IMR-90 (cell line): Measurements from ENCODE around the gene MYOZ3. TPM values are rescaled to one million over a fixed set of nuclear protein-coding genes. Genes with fewer than 3 reads are reported as not detected.
A peak's percentile ranks its signal among the peaks of the same experiment; 100 is the strongest.

Experiments used
- ATAC-seq: fragments of 200-7000 bp; cut with Tn5 transposase; 2 replicates; pipeline ENCODE4 v1.9.1; 2020; ENCODE audit warnings: low read depth, mild to moderate bottlenecking, moderate library complexity
- BruUV-seq: library from RNA; stranded (reverse); fragments of 400-500 nt; replicated peaks from 2 replicates; lab custom pipeline; 2021; lab: Mats Ljungman, UMichigan
- CTCF ChIA-PET: fragments of 300-600 bp; formaldehyde crosslinking; extraction: SDS; loops from one replicate; lab custom pipeline; 2021; ENCODE audit warnings: antibody characterized with exemption; lab: Yijun Ruan, JAX
- POLR2A ChIA-PET: fragments of 300-600 bp; sonication (Branson Sonifier 250); formaldehyde crosslinking; loops from one replicate; lab custom pipeline; 2022; ENCODE audit warnings: antibody characterized with exemption; ENCODE audit not compliant: unreplicated experiment; lab: Charles Lee
- DNase-seq: peaks from one replicate; pipeline ENCODE4 v3.0.0; 2013
- H2AFZ ChIP-seq: replicated peaks from 2 replicates; pipeline ENCODE3; 2013; ENCODE audit warnings: low read length, mild to moderate bottlenecking; ENCODE audit not compliant: poor library complexity
- H2AK5ac ChIP-seq: 2 replicates; pipeline ENCODE4 v1.6.1; 2013; ENCODE audit warnings: low read depth, low read length, inconsistent platforms
- H2AK9ac ChIP-seq: replicated peaks from 2 replicates; pipeline ENCODE3; 2013; ENCODE audit warnings: mild to moderate bottlenecking, low read depth, low read length, moderate library complexity; ENCODE audit not compliant: poor library complexity
- H2BK120ac ChIP-seq: 2 replicates; pipeline ENCODE4 v1.6.1; 2013; ENCODE audit warnings: low read depth, low read length, inconsistent platforms
- H2BK15ac ChIP-seq: 3 replicates; pipeline ENCODE4 v1.6.1; 2013; ENCODE audit warnings: low read depth, low read length, inconsistent platforms
- H2BK20ac ChIP-seq: 2 replicates; pipeline ENCODE4 v1.6.1; 2013; ENCODE audit warnings: low read depth, mild to moderate bottlenecking, inconsistent platforms, low read length, moderate library complexity
- H2BK5ac ChIP-seq: 2 replicates; pipeline ENCODE4 v1.6.1; 2013; ENCODE audit warnings: mild to moderate bottlenecking, low read depth, low read length, inconsistent platforms; ENCODE audit not compliant: poor library complexity, severe bottlenecking
- H3K14ac ChIP-seq: replicated peaks from 2 replicates; pipeline ENCODE4 v1.6.1; 2013; ENCODE audit warnings: low read depth, low read length, inconsistent platforms
- H3K18ac ChIP-seq: 2 replicates; pipeline ENCODE4 v1.6.1; 2013; ENCODE audit warnings: low read depth, low read length, control low read depth
- H3K23ac ChIP-seq: 2 replicates; pipeline ENCODE4 v1.6.1; 2013; ENCODE audit warnings: low read depth, low read length, inconsistent platforms
- H3K27ac ChIP-seq: 2 replicates; pipeline ENCODE4 v1.5.1; 2013; ENCODE audit warnings: mild to moderate bottlenecking, control low read depth, low read length; ENCODE audit not compliant: insufficient read depth
- H3K27me3 ChIP-seq: 2 replicates; pipeline ENCODE4 v1.6.1; 2013; ENCODE audit warnings: low read length; ENCODE audit not compliant: control insufficient read depth, insufficient read depth
- H3K36me3 ChIP-seq: 2 replicates; pipeline ENCODE4 v1.6.1; 2013; ENCODE audit warnings: low read length, mixed read lengths; ENCODE audit not compliant: control insufficient read depth, insufficient read depth
- H3K4ac ChIP-seq: 2 replicates; pipeline ENCODE4 v1.6.1; 2013; ENCODE audit warnings: low read depth, low read length, inconsistent platforms
- H3K4me1 ChIP-seq: 2 replicates; pipeline ENCODE4 v1.6.1; 2013; ENCODE audit warnings: low read length, mixed read lengths; ENCODE audit not compliant: control insufficient read depth, insufficient read depth
- H3K4me2 ChIP-seq: 2 replicates; pipeline ENCODE4 v1.6.1; 2013; ENCODE audit warnings: low read depth, mild to moderate bottlenecking, control low read depth, low read length, moderate library complexity
- H3K4me3 ChIP-seq: 2 replicates; pipeline ENCODE4 v1.5.1; 2013; ENCODE audit warnings: low read depth, mild to moderate bottlenecking, control low read depth, low read length, moderate library complexity; ENCODE audit not compliant: insufficient read depth
- H3K56ac ChIP-seq: 2 replicates; pipeline ENCODE4 v1.6.1; 2013; ENCODE audit warnings: low read length, inconsistent platforms; ENCODE audit not compliant: insufficient read depth; ENCODE audit errors: extremely low read depth
- H3K79me1 ChIP-seq, 2 experiments: 2 replicates each; pipeline ENCODE4 v1.6.1; 2013; ENCODE audit warnings: low read length in 2 of 2, inconsistent platforms in 1 of 2, low read depth in 1 of 2
- H3K9ac ChIP-seq: 2 replicates; pipeline ENCODE4 v1.6.1; 2013; ENCODE audit warnings: low read depth, low read length, control low read depth
- H3K9me1 ChIP-seq: 2 replicates; pipeline ENCODE4 v1.6.1; 2013; ENCODE audit warnings: low read length, inconsistent platforms; ENCODE audit not compliant: insufficient read depth
- H3K9me3 ChIP-seq: 2 replicates; pipeline ENCODE4 v1.6.1; 2013; ENCODE audit warnings: low read length; ENCODE audit not compliant: control insufficient read depth, insufficient read depth
- H4K20me1 ChIP-seq: 2 replicates; pipeline ENCODE4 v1.6.1; 2013; ENCODE audit warnings: low read length, inconsistent platforms; ENCODE audit not compliant: insufficient read depth
- H4K5ac ChIP-seq: 2 replicates; pipeline ENCODE4 v1.6.1; 2013; ENCODE audit warnings: mild to moderate bottlenecking, low read depth, low read length, control low read depth
- H4K8ac ChIP-seq, 2 experiments: 2 replicates each; pipeline ENCODE4 v1.6.1; 2013; ENCODE audit warnings: low read depth in 2 of 2, low read length in 2 of 2, control low read depth in 1 of 2, inconsistent platforms in 1 of 2
- H4K91ac ChIP-seq: 2 replicates; pipeline ENCODE4 v1.6.1; 2013; ENCODE audit warnings: low read depth, low read length, inconsistent platforms; ENCODE audit not compliant: insufficient read depth
- BHLHE40 ChIP-seq: fragments of 150-350 bp; IDR thresholded peaks from 2 replicates; pipeline ENCODE4 v1.6.1; 2016; ENCODE audit warnings: mild to moderate bottlenecking, low read depth, low read length
- CEBPB ChIP-seq: IDR thresholded peaks from 2 replicates; pipeline ENCODE4 v1.6.1; 2012; ENCODE audit warnings: low read depth, low read length, improper control_type of control experiment
- CHD1 ChIP-seq: IDR thresholded peaks from 2 replicates; pipeline ENCODE4 v1.6.1; 2012; ENCODE audit warnings: low read depth, low read length, improper control_type of control experiment
- CTCF ChIP-seq: conservative IDR thresholded peaks from 2 replicates; pipeline ENCODE4 v1.5.1; 2012; ENCODE audit warnings: mild to moderate bottlenecking, low read depth, low read length, improper control_type of control experiment
- ELK1 ChIP-seq: fragments of 150-350 bp; IDR thresholded peaks from 2 replicates; pipeline ENCODE4 v1.6.1; 2016; ENCODE audit warnings: low read depth, mild to moderate bottlenecking, low read length, moderate library complexity, borderline replicate concordance
- MAFK ChIP-seq: IDR thresholded peaks from 2 replicates; pipeline ENCODE4 v1.6.1; 2012; ENCODE audit warnings: low read depth, low read length, improper control_type of control experiment
- MAZ ChIP-seq: IDR thresholded peaks from 2 replicates; pipeline ENCODE4 v1.6.1; 2012; ENCODE audit warnings: low read depth, mild to moderate bottlenecking, low read length, improper control_type of control experiment, moderate library complexity, borderline replicate concordance
- NFE2L2 ChIP-seq: fragments of 150-350 bp; IDR thresholded peaks from 2 replicates; pipeline ENCODE4 v1.6.1; 2016; ENCODE audit warnings: low read depth, mild to moderate bottlenecking, low read length
- RAD21 ChIP-seq: IDR thresholded peaks from 2 replicates; pipeline ENCODE4 v1.6.1; 2012; ENCODE audit warnings: low read length, improper control_type of control experiment
- RCOR1 ChIP-seq: IDR thresholded peaks from 2 replicates; pipeline ENCODE4 v1.6.1; 2012; ENCODE audit warnings: mild to moderate bottlenecking, low read length, improper control_type of control experiment; ENCODE audit not compliant: insufficient replicate concordance
- RFX5 ChIP-seq: IDR thresholded peaks from 2 replicates; pipeline ENCODE4 v1.8.0; 2012; ENCODE audit warnings: low read depth, mild to moderate bottlenecking, low read length, moderate library complexity
- SMC3 ChIP-seq: fragments of 150-350 bp; IDR thresholded peaks from 2 replicates; pipeline ENCODE4 v1.6.1; 2016; ENCODE audit warnings: low read depth, mild to moderate bottlenecking, antibody characterized with exemption, low read length, moderate library complexity
- USF2 ChIP-seq: fragments of 150-350 bp; IDR thresholded peaks from 2 replicates; pipeline ENCODE4 v1.6.1; 2017; ENCODE audit warnings: mild to moderate bottlenecking, antibody characterized with exemption, low read length, low read depth
- WGBS, 2 experiments: methylation state at CpG; one replicate each; pipeline versions ENCODE4 v1.1.5 to v1.1.7; 2013; ENCODE audit warnings: missing lambda C conversion rate in 2 of 2; ENCODE audit not compliant: insufficient read length in 1 of 2; ENCODE audit errors: extremely low coverage in 2 of 2; 5-methylcytosine and 5-hydroxymethylcytosine counted together
- dilution Hi-C: fragments of 300-500 bp; cut with HindIII; formaldehyde crosslinking; loops from one replicate; pipeline ENCODE4 v1.14.3; 2018; ENCODE audit warnings: low sequenced_read_pairs; ENCODE audit not compliant: unreplicated experiment
- in situ Hi-C: fragments of 300-500 bp; cut with MboI; formaldehyde crosslinking; loops from 3 replicates; pipeline ENCODE4 v1.14.3; 2019; ENCODE audit warnings: low sequenced_read_pairs, inconsistent platforms, mixed read lengths
- intact Hi-C: fragments of 100-400 bp; cut with micrococcal nuclease; formaldehyde crosslinking; loops from 2 replicates; pipeline ENCODE4 v1.10.0; 2022
- polyA plus RNA-seq, 3 experiments: library from polyadenylated mRNA; depleted of rRNA; stranded (reverse); fragments of >200 nt; gene quantifications; 2 replicates each; pipeline ENCODE4 v1.2.3, GENCODE V29; 2012; ENCODE audit warnings: low replicate concordance in 1 of 3
- total RNA-seq: library from RNA; depleted of rRNA; stranded (reverse); fragments of >200 nt; gene quantifications from 2 replicates; pipeline ENCODE4 v1.2.3, GENCODE V29; 2012

The MYOZ3 gene
- total and polyA plus RNA-seq, 2 of the 4 experiments (the other 2 are of a cell fraction): under 0.01 to 0.24 TPM

GRCh38 chr5:150625831-150626746 lies 35.0 kb upstream of the MYOZ3 start:
- H3K4ac ChIP-seq: no peak overlapping the region
- no peak overlapping the region for H2AFZ ChIP-seq
- peak overlapping the region; percentile 28; the same call in 1 of the 2 replicates for H4K91ac ChIP-seq
- peak overlapping the region; percentile 94; the same call in 1 of the 2 replicates for H3K9ac ChIP-seq
- no peaks in the 10 kb centered on the region for H3K27me3 ChIP-seq
- H3K56ac ChIP-seq: no peak overlapping the region
- H3K9me3 ChIP-seq: no peaks in the 10 kb centered on the region
- no peak overlapping the region for H3K14ac ChIP-seq
- ATAC-seq: no peak
- peaks cover 0 to 4% of the 10 kb centered on the region in 2 experiments; a peak in 2 of 4 replicates for H3K79me1 ChIP-seq
- peaks cover 15% of the 10 kb centered on the region for H3K9me1 ChIP-seq
- H3K4me3 ChIP-seq: peak overlapping the region; percentile 88
- H2BK120ac ChIP-seq: no peak overlapping the region
- no peak overlapping the region for H2BK5ac ChIP-seq
- no peak overlapping the region for H3K18ac ChIP-seq
- no peak overlapping the region for H3K23ac ChIP-seq
- peak overlapping the region in 1 of 2 experiments; percentile 31; a peak in 1 of 4 replicates for H4K8ac ChIP-seq
- dilution Hi-C loops (no loop called here), in situ Hi-C loops (no loop called here), intact Hi-C loops (no loop called here)
- ChIA-PET CTCF (no interaction called here), POLR2A (no interaction called here)
- H2AK5ac ChIP-seq: peak overlapping the region; percentile 53; the same call in 1 of the 2 replicates
- no peak overlapping the region for H4K5ac ChIP-seq
- no peak overlapping the region; the same call in 1 of the 2 replicates for H3K27ac ChIP-seq
- peaks cover 55% of the 10 kb centered on the region for H3K4me1 ChIP-seq
- WGBS, 2 experiments: 40% methylated on average over 2 of the region's 10 CpGs; no CpG with 5 or more reads in 1 of the 2 experiments
- 0 out of 2 replicates have a peak, but pooled peaks cover 2% of the 10 kb centered on the region for H3K36me3 ChIP-seq
- H2AK9ac ChIP-seq: peak overlapping the region; percentile 60
- no peaks in the 10 kb centered on the region for H4K20me1 ChIP-seq
- no peak overlapping the region for H2BK20ac ChIP-seq
- H2BK15ac ChIP-seq: peak overlapping the region; percentile 35; the same call in 1 of the 3 replicates
- no TSS peak for BruUV-seq
- peak overlapping the region; percentile 95 for H3K4me2 ChIP-seq
- DNase-seq: no peak
- TF ChIP-seq BHLHE40 (no peak), CTCF (no peak), SMC3 (no peak), RCOR1 (no peak), USF2 (no peak), MAZ (no peak), ELK1 (no peak), RFX5 (no peak), CHD1 (no peak), CEBPB (no peak), RAD21 (no peak), NFE2L2 (no peak), MAFK (no peak)
